ENCODE measurements around the gene IGFBP1.

DNA sequence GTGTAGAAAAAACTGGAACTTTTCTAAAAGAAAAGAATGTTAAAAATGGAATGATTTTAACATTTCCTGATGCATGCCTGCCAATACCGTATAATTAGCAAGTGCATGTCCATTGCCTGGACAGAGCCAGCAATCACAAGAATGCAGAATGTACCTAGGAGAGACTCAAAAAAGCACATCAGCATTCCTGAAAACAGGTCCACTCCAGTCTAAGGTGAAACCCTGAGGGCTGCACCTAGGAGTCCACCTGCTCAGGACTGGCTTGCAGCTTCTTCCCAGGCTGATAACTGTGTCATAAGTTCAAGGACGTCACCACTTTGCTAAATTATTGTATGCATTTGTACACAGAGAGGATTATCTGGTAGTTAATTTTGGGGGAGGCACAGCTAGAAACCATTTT is 20.8 kb upstream of the IGFBP1 start:
- TF ChIP-seq, protein P1, sequence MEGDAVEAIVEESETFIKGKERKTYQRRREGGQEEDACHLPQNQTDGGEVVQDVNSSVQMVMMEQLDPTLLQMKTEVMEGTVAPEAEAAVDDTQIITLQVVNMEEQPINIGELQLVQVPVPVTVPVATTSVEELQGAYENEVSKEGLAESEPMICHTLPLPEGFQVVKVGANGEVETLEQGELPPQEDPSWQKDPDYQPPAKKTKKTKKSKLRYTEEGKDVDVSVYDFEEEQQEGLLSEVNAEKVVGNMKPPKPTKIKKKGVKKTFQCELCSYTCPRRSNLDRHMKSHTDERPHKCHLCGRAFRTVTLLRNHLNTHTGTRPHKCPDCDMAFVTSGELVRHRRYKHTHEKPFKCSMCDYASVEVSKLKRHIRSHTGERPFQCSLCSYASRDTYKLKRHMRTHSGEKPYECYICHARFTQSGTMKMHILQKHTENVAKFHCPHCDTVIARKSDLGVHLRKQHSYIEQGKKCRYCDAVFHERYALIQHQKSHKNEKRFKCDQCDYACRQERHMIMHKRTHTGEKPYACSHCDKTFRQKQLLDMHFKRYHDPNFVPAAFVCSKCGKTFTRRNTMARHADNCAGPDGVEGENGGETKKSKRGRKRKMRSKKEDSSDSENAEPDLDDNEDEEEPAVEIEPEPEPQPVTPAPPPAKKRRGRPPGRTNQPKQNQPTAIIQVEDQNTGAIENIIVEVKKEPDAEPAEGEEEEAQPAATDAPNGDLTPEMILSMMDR (IDR thresholded peaks at IDR 0.05 in 8 of 11, conservative IDR thresholded peaks at IDR 0.05 in 3 of 11): no peak
- no peak for TF ChIP-seq POLR2A (IDR thresholded peaks at IDR 0.05)
